Type B pancreatic cell (in vitro differentiated cells): Measurements from ENCODE around the gene BCL3. TPM values are rescaled to one million over a fixed set of nuclear protein-coding genes. Genes with fewer than 3 reads are reported as not detected.
"Not testable (repeated sequence)": the region's sequence is repeated elsewhere in the genome, so short reads cannot be mapped to it uniquely, and the experiment has no call there.

Experiments
- DNase-seq: peaks from one replicate; pipeline ENCODE4 v3.0.0; 2021; ENCODE audit warnings: mixed read lengths; ENCODE audit not compliant: unreplicated experiment; ENCODE audit errors: extremely low spot score
- H3K27ac Mint-ChIP-seq: 2 replicates; pipeline ENCODE4 v1.8.0; 2021; ENCODE audit warnings: mild to moderate bottlenecking, mixed read lengths
- H3K27me3 Mint-ChIP-seq: 2 replicates; pipeline ENCODE4 v1.8.0; 2021; ENCODE audit warnings: mixed read lengths
- H3K36me3 Mint-ChIP-seq: 2 replicates; pipeline ENCODE4 v1.8.0; 2021; ENCODE audit warnings: mixed read lengths
- H3K4me1 Mint-ChIP-seq: one replicate; pipeline ENCODE4 v1.8.0; 2021; ENCODE audit warnings: mixed read lengths; ENCODE audit not compliant: unreplicated experiment
- H3K4me3 Mint-ChIP-seq: 2 replicates; pipeline ENCODE4 v1.8.0; 2021; ENCODE audit warnings: mild to moderate bottlenecking, mixed read lengths
- H3K9me3 Mint-ChIP-seq: 2 replicates; pipeline ENCODE4 v1.8.0; 2021; ENCODE audit warnings: mixed read lengths
- CTCF ChIP-seq: fragments of 200-600 bp; sonication (generic); conservative IDR thresholded peaks from 2 replicates; pipeline ENCODE4 v1.5.0; 2021; ENCODE audit warnings: antibody characterized with exemption, mild to moderate bottlenecking
- total RNA-seq: library from RNA; stranded (reverse); gene quantifications from 2 replicates; pipeline ENCODE4 v1.2.1, GENCODE V29; 2021; ENCODE audit warnings: low replicate concordance

Gene BCL3
- total RNA-seq, 1 donor from 2014 or later = 18.9 TPM

- H3K4me1 Mint-ChIP-seq = peaks cover 13% of the 10 kb centered on the region
- TF ChIP-seq CTCF = no peak
- H3K9me3 Mint-ChIP-seq = peaks cover 6% of the 10 kb centered on the region
- DNase-seq = no peak
- no peaks in the 10 kb centered on the region for H3K36me3 Mint-ChIP-seq
- H3K27me3 Mint-ChIP-seq = no peaks in the 10 kb centered on the region
- no peak overlapping the region for H3K27ac Mint-ChIP-seq
- no peak overlapping the region for H3K4me3 Mint-ChIP-seq
Measured at GRCh38 chr19:44719262-44719701, 29.2 kb upstream of the BCL3 start.

DNA sequence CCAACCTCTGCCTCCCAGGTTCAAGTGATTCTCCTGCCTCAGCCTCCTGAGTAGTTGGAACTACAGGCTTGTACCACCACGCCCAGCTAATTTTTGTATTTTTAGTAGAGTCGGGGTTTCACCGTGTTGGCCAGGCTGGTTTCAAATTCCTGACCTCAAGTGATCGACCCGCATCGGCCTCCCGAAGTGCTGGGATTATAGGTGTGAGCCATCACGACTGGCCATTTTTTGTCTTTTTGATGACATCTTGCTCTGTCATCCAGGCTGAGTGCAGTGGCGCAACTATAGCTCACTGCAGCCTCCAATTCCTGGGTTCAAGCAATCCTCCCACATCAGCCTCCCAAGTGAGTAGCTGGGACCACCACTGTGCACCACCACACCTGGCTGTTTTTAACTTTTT lies 28.1 kb upstream of the BCL3 start:
- H3K27ac Mint-ChIP-seq, DNase-seq, H3K36me3 Mint-ChIP-seq, H3K4me3 Mint-ChIP-seq, H3K9me3 Mint-ChIP-seq, H3K27me3 Mint-ChIP-seq: not testable (repeated sequence)
- peaks cover 16% of the 10 kb centered on the region for H3K4me1 Mint-ChIP-seq

DNA sequence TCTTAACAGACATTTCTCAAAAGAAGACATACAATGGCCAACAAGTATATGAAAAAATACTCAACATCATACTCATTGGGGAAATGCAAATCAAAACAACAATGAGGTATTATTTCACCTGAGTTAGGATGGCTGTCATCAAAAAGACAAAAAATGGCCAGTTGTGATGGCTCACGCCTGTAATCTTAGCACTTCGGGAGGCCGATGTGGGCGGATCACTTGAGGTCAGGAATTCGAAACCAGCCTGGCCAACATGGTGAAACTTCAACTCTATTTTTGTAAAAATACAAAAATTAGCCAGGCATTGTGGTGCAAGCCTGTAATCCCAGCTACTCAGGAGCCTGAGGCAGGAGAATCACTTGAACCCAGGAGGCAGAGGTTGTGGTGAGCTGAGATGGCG lies 27.6 kb upstream of the BCL3 start:
- TF ChIP-seq CTCF = no peak
- no peak for DNase-seq
- no peak overlapping the region for H3K4me3 Mint-ChIP-seq
- no peak overlapping the region for H3K27ac Mint-ChIP-seq
- no peaks in the 10 kb centered on the region for H3K36me3 Mint-ChIP-seq
- H3K9me3 Mint-ChIP-seq = no peaks in the 10 kb centered on the region
- H3K27me3 Mint-ChIP-seq = no peaks in the 10 kb centered on the region
- peaks cover 16% of the 10 kb centered on the region for H3K4me1 Mint-ChIP-seq

- H3K27ac Mint-ChIP-seq, H3K27me3 Mint-ChIP-seq, H3K36me3 Mint-ChIP-seq, DNase-seq, H3K9me3 Mint-ChIP-seq, H3K4me3 Mint-ChIP-seq: not testable (repeated sequence)
- H3K4me1 Mint-ChIP-seq = peaks cover 16% of the 10 kb centered on the region
Measured at GRCh38 chr19:44721369-44721768, 27.1 kb upstream of the BCL3 start.

DNA sequence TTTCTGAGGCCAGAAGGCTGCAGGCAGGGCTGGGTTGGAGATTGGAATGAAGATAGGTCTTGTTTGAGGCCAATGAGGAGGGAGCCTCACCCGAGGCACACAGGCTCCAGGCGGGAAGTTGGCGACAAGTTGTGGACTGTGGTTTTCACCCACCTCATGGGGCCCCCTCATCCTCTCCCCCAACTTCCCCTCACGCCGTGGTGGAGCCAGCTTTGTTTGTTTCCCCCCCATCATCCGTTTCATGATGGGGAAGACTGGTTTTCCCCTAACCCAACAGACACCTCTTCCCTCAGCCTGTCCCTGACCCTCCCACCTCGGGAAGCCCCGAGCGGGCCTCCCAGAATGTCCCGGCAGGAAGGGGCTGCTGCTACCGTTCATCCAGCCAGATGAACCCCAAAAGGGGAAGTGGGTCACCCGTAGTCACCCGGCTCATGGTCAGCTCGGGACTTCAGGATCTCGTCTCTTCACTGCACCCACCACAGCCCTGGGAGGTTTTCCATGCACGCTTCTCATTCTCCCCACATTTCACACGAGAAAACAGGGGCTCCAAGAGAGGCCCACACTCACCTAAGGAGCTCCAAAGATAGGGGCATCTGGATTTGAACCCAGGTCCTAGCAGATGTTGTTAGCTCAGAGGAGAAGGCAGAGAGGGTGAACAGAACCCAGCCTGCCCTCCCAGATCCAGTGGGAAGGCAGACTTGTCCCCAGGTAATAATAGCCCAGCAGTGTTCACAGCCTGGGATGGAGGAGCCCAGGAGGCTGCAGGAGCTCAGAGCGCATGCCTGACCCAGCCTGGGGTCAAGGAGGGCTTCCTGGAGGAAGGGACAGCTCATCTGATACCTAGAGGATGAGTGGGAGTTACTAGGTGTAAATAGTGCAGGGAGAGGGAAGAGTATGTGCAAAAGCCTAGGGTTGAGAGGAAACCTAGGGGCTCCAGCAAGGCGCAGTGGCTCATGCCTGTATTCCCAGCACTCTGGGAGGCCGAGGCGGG lies 26.1 kb upstream of the BCL3 start:
- DNase-seq = no peak
- H3K4me1 Mint-ChIP-seq = peaks cover 16% of the 10 kb centered on the region
- no peaks in the 10 kb centered on the region for H3K9me3 Mint-ChIP-seq
- no peak overlapping the region for H3K27ac Mint-ChIP-seq
- H3K27me3 Mint-ChIP-seq = no peaks in the 10 kb centered on the region
- H3K4me3 Mint-ChIP-seq = no peak overlapping the region
- H3K36me3 Mint-ChIP-seq = no peaks in the 10 kb centered on the region
- TF ChIP-seq CTCF = no peak

DNA sequence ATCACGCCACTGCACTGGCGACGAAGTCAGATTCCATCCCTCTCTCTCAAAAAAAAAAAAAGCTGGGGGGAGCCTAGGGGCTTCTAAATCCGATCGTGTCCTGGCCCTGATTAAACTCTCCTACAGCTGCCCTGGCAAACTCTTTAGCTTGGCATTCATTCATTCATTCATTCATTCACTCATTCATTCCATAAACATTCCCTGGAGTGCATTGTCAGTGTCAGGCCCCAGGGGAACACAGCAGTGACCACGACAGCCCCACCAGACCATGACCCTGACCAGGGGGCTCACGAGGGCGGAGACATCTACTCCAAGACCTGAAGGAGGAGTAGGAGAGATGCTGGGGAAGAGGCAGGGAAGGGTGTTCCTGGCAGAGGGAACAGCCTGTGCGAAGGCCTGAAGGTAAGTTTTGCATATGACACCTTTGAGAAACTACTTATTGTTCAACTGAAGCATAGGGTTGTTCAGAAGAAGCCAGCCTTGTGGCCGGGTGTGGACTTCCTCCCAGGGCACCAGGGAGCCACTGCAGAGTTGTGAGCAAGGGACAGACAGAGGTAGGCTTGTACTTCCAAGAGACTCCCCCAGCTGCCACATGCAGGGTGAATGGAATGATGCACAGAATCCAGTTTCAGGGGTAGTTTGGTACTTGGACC lies 25.1 kb upstream of the BCL3 start:
- Mint-ChIP-seq H3K4me1 (peaks cover 12% of the 10 kb centered on the region), H3K27me3 (no peaks in the 10 kb centered on the region), H3K9me3 (no peaks in the 10 kb centered on the region), H3K36me3 (no peaks in the 10 kb centered on the region), H3K27ac (no peak overlapping the region), H3K4me3 (no peak overlapping the region)
- no peak for TF ChIP-seq CTCF
- DNase-seq = no peak
